Stimulated activated CD4-positive, alpha-beta T cell treated with anti-CD3 and anti-CD28 coated beads, Interleukin-2, amount 100 ng/mL, for 4 hours (primary cell): ENCODE results near the gene KLHL29.

Experiments
- DNase-seq: peaks from one replicate; pipeline ENCODE4 v3.0.0-alpha.2; 2020; ENCODE audit warnings: low read depth

KLHL29 gene

DNA sequence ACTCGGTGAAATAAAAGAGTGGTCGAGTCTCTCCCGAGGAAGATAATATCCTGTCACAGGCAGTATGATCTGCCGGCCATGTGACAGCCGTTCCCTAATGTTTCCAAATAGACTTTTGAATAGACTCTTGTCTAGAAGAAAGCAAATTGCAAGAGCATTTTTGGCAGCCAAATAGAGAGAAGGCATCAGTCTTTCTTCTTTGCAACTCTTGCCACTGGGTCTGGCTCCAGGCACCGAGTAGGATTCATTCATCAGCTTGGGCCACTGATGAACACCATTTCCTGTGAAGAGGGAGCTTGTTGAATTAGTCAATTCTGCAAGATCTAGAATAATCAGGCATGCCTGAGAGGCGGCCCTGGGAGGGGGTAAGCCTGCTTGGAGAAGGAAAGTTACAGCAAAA, 165.6 kb downstream of the KLHL29 start:
- no peak for DNase-seq

DNA sequence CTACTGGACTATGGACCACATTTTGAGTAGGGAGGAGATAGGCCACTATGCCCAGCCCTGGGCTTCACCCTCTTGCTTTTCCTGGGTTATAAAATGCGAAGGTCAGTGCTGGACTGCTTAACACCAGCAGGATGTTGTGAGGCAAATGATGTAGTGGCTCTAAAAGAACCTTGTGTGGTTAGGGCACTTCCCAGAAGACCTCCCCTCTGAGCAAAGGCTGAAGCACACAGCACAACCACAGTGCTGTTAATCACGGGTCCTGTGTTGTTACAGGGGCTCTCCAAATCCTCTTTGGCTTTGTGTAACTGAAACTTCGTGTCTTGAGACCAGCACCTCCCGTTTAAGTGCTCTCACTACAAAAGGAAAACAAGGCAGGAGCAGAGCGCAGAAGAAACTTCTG, 166.9 kb downstream of the KLHL29 start:
- no peak for DNase-seq

- DNase-seq, result no peak
Observed at GRCh38 chr2:23553561-23553960, 168.6 kb downstream of the KLHL29 start.

GRCh38 chr2:23554054-23554697, 169.2 kb downstream of the KLHL29 start:
- no peak for DNase-seq

- DNase-seq, result no peak
Observed at GRCh38 chr2:23555944-23556343, 171.0 kb downstream of the KLHL29 start.

- no peak for DNase-seq
Observed at GRCh38 chr2:23556929-23557328, 171.9 kb downstream of the KLHL29 start.

DNA sequence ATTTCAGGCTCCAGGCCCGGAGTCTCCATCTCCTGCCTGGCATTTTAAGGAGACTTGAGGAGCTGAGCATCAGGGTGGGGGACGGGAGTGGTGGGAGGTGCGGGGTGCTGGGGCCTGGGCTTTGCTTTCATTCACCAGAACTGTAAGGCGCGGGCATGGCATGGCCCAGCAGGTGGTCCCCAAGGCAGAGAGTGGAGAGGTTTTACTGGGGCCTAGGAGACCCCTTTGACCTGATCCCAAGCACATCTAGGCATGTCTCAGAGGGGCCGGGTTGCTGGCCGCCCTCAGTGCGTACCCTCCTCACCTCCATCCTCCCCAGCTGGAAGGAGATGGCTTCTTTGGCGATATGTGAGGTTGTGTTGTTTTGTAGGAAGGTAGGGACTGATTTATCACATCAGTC, 172.5 kb downstream of the KLHL29 start:
- no peak for DNase-seq

DNA sequence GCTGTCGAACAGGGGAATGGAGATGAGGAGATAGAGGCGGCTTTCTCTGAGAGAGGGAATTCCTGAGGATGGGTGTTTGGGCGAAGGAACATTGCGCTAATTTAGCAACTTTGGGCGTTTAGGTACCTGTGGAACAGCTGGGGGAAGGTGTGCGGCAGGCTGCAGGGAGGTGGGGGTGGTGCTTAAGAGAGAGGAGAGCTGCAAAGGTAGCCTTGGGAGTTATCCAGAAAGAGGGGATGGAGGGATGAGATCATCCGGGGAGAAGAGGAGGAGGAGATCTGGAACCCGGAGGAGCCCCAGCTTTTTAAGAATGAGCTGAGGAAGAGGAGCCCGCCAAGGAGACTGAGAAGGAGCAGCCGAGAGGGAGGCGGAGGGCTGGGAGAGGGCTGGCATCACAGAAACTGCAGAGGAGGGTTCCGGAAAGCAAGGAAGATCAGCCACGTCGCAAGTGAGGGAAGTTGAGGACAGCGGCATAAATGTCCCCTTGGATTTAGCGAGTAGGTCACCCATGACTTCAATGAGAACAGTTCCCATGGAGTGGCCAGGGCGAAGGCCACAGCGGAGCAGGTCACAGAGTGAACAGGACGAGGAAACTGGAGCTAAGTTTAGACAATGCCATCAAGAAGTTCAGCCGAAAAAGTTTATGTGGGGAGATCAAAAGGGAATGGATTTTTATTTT, 174.7 kb downstream of the KLHL29 start:
- no peak for DNase-seq

GRCh38 chr2:23561088-23561487, 176.1 kb downstream of the KLHL29 start:
- DNase-seq, result no peak

GRCh38 chr2:23561544-23561943, 176.6 kb downstream of the KLHL29 start:
- no peak for DNase-seq

DNA sequence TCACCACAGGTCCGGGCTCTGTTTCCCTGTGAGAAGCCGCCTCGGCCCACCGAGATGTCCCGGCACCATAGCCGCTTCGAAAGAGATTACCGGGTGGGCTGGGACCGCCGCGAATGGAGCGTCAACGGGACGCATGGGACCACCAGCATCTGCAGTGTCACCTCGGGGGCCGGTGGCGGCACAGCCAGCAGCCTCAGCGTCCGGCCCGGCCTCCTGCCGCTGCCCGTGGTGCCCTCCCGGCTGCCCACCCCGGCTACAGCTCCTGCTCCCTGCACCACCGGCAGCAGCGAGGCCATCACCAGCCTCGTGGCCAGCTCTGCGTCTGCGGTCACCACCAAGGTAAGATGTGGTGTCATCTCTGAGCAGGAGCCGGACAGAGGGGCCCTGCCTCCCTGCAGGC, 177.2 kb downstream of the KLHL29 start:
- no peak for DNase-seq

- DNase-seq, result no peak
Observed at GRCh38 chr2:23563151-23563550, 178.2 kb downstream of the KLHL29 start.

DNA sequence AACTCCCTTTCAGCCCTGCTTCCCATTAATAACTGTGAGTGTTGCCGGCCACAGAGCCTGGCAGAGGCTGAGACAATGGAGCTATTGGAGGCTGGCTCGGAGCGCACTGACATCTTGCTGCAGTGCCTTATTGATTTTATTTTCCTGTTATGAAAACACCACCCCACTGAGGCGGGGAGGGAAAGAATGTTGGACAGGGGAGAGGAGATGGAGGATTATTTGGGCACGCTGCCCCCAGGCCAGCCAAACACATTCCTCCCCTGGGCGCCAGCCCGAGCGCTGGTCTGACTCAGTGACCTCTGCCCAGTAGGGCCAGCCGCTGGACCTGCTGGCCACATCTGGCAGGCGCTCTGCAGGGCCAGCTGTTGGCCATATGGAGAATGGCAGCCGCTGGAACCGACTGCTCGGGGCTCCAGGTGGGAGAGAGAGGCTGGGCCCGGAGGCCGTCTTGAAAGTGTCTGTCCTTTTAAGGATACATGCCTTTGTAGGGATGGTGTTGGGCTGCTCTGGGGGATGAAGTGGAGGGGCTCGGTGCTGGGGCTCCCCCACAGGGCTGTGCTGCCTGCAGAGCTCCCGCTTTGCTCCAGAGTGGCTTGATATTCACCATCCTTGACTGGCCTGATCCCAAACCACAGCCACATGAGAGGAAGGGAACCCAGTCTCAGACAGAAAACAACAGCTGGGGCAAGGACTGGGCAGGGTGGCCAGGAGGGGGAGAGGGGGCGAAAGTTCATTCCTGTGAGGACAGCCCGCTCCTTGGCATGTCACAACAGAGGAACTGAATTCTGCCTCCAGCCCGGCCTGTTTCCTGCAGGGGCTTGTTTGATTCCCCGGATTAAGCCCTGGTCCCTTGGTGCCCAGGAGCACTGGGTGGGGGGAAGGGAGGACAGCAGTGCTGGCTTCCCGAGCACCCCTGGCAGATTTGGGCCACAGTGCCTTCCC, 179.0 kb downstream of the KLHL29 start:
- DNase-seq, result no peak

DNA sequence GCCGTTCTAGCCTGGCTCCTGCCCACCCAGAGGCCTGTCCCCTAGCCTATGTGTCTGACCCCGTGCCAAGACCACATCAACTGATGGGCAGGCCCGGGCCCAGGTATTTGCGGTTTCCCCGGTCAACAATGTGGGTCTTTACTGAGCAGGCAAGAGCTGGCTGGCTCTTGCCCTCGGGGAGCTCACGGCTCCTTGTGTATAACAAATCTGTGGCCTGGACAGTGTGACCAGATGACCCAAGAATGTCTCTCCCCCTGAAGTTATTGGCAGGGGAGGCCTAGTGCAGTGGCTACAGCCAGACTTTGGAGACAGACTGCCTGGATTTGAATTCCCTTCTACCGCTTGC, 179.6 kb downstream of the KLHL29 start:
- DNase-seq, result no peak

DNA sequence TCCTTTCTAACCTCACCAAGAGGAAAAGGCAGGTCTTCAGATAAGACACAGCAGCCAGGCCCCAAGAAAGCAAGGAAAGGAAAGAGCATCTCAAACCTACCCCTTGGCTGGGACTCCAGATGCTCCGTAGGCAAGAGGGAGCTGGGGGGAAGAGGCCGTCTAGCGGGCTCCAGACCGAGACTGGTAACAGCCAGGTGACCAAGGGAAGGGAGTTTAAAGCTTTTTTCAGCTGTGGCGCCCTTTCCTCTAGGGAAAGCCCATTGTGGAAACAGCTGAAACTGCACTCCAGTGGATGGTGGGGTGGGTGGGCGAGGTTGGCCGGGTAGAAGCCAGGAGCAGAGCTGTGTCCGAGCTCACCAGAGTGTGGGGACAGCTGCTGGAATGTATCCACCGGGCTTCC, 180.4 kb downstream of the KLHL29 start:
- DNase-seq, result no peak

GRCh38 chr2:23565814-23566213, 180.8 kb downstream of the KLHL29 start:
- no peak for DNase-seq

DNA sequence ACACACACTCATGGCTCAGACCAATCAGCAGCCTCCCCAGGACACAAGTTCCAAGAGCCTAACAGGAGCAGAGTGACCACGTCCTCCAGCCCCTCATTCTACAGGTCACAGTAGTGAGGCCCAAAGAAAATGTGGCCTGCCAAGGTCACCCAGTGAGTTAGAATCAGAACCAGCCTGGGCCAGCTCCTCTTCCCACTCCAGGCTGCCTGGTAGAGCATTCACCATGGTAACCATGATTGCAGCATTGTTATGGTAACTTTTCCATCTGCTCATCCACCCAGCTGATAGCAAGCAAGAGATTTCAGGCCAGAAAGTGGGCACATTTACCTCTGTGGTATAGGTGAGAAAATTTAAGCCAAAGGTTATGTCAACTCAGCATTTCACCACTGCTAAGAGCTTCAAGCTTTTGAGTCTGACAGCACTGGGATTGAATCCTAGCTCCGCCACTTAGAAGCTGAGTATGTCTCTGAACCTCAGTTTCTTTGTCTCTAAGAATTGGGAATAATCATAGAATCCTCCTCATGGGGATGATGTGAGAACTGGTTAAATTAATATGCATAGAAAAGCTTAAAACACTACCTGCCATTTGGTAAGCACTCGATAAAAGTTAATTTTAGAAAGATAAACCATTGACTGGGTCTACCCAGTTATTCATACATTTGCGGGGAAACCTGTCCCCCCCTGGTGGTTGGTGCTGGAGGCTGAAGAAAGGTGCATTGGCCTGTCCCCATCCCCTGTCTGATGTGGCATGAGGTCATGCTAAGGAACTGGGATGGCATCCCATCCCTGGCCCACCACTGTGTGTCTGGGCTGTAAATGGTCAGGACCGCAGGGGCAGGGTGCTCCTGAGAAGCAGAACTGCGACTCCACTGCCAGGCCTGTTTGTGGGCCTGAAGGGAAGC, 181.5 kb downstream of the KLHL29 start:
- no peak for DNase-seq

DNA sequence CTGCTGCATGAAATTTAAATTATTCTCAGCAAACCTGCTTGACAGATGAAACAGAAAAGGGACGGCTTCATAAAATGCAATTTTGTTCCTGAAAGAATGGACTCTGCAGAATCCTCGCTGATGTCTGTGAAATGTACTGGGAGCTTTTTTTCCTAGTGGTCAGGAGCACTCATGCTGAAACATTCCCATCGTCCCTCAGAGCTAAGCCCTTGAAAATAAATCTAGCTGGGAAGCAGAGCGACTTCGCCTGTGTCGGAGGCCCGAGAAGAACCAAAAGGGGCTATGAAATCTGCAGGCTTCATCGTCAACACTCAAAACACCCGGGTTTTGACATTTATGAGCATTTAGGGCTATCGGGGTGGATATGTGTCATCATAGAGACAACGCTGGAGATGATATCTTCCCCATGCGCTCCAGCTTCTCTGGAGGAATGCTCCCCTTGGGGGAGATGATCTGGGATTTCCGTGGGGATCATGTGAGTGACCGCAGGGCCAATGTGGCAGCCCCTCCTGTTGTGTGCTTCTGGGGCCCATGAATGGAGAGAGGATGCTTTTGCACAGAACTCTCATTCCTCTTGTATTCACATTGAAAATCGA, 182.3 kb downstream of the KLHL29 start:
- DNase-seq, result no peak

DNA sequence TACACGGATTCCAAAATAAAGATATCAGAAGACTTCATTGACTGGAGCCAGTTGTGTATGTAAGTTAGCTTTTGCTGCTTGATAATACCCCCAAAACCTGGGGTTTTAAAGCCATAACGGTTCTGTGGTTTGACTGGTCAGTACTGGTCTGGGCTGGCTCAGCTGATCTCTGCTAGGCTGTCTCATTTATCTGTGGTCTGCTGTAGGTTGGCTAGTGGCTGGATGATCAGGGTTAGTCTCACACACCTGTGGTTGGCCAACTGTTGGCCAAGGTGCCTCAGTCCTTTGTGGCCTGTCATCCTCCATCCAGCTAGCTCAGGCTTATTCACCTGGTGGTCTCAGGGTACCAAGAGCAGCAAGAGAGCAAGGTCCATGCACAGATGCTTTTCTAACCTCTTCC, 183.2 kb downstream of the KLHL29 start:
- no peak for DNase-seq

DNA sequence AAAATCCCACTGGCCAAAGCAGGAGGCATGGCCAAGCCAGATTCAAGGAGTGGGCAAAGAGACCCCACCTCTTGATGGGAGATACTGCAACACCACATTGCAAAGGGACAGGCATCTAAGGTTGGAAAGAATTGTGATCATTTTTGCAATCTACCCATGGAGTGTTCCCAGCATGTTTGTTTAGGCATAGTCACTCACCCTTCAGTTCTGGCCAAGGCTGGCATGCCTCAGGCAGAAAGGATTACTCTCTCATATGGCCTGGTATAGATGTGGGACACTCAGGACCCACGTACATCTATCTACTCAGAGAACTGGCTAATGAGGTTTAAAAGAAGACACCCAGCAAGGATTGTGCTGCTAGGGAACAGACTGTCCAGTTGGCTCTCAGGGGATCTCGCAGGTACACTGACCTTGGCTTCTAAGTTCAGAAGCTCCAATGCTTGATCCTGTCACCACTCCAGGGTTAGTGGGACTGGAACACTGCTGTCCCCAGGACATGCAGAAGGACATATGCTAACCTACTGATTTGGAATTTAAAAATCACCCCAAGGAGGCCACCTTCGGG, 183.7 kb downstream of the KLHL29 start:
- no peak for DNase-seq

- no peak for DNase-seq
Observed at GRCh38 chr2:23569761-23570365, 184.9 kb downstream of the KLHL29 start.
